Measurements from ENCODE around the gene RMRP.
A peak's percentile ranks its signal among the peaks of the same experiment; 100 is the strongest.

The RMRP gene

DNA sequence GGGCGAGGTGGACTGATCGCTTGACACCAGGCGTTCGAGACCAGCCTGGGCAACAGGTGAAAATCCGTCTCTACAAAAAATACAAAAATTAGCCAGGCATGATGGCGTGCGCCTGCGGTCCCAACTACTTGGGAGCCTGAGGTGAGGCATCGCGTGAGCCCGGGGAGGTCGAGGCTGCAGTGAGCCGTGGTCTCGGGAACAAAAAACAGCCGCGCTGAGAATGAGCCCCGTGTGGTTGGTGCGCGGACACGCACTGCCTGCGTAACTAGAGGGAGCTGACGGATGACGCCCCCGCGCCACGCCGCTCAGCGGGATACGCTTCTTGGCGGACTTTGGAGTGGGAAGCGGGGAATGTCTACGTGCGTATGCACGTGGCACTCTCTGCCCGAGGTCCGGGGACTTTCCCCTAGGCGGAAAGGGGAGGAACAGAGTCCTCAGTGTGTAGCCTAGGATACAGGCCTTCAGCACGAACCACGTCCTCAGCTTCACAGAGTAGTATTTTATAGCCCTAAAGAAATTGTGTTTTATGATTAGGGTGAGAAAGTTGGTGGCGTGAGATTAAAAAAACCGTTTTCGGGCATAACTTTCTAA, at the start of gene RMRP:
Gene RMRP, minus strand, starts transcription at position 474 of the 591 bp plus-strand sequence.
- no peak for FAIRE-seq
- DNase-seq (ENCODE audit: insufficient read length, low spot score): peak; percentile 88

DNA sequence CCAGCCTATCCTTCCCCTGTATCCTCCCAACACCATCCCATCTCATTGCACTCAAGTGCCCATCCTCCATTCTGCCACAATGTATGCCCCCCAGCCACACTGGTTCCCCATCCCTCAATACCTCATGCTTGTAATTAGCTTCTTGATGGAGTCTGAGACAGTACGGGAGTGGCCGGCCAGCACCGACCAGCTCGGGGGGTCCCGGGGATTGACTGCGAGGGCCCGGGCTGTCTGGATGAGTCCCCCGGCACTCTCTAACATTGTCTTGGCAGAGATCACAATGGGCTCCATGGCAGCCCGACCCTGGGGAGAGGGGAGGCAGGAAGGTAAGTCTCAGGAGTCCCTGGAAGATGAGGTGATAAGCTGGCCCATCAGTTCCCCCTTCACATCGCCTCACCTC, 49.1 kb upstream of the RMRP start:
- DNase-seq (ENCODE audit: insufficient read length, low spot score): no peak
- FAIRE-seq: no peak

DNA sequence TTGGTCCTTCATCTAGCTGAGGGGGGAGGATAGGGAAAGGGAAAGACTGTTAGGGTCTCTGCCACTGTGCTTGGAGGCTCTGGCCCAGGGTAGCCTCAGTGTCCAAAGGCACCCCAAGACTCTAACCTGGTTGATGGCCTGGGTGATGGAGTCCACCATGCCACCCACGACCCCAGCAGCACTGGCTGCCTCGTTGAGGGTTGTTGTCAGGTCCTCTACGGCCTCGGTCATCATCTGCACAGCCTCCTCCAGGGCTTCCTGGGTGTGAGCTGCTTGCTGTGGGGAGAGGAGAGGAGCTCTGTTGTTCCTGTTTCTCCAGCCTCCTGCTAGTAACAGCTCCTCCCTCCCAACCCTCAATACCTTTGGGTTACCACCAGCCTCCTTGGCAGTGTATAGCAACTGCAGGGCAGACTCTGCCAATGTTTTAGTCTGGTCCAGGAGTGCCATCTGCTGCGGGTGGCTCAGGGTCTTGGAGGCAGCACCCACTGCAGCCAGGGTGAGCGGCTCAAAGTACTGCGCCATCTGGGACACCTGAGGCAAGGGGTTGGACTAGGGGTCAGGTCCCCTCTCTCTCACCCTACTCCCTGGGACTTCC, 48.1 kb upstream of the RMRP start:
- DNase-seq (ENCODE audit: insufficient read length, low spot score) (no peak), FAIRE-seq (no peak)

DNA sequence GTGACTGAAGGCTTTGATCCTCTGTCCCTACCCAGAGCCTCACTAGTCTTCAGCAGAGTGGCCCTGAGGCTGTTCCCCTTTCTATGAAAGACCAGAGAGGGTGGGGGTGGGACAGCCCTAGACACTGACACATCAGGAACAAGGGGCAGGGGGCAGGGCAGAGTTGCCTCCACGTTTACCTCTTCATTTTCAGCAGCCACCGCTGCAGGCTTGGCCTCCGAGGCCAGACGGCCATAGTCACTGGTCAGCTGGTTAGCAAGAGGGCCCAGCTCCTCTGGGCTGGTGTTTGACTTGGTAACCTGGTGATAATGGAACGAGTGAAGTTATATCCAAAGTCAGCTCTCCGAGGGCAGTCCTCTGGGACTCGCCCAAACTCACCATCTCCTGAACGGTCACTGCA, 47.6 kb upstream of the RMRP start:
- DNase-seq (ENCODE audit: insufficient read length, low spot score) (no peak), FAIRE-seq (no peak)

DNA sequence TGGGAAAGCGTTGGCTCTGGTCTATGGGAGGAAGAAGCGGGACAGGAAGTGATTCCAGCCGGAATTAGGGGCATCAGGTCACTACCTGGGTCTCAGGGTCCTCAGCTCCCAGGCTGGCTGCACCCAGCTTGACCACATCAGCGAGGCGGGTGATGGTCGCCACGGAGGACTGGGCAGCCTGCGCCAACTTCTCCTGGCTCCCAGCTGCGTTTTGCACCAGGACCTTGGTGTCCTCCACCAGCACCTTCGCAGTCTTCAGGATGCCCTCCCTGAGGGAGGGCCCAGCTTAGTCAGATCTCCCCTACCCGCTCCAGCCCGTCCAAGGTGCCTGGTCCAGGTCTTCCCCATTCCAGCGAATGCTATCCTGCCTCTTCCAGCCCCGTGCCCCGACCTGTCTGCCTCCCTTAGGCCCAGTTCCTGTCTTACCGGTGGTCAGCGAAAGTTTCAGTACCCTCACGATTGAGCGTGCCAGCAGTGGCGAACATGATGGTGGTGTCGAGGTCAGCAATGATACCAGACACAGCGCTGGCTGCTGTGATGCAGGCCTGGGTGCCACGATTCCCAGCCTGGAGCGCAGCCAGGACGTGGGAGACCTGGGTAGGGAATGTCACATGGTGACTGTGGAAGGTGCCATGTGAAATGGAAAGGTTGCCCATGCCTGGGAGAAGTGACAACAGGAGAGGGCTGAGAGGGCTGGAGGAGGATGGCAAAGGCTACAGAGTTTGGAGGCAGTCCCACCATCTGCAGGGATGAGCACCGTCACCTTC, 46.3 kb upstream of the RMRP start:
- no peak for DNase-seq (ENCODE audit: insufficient read length, low spot score)
- no peak for FAIRE-seq

DNA sequence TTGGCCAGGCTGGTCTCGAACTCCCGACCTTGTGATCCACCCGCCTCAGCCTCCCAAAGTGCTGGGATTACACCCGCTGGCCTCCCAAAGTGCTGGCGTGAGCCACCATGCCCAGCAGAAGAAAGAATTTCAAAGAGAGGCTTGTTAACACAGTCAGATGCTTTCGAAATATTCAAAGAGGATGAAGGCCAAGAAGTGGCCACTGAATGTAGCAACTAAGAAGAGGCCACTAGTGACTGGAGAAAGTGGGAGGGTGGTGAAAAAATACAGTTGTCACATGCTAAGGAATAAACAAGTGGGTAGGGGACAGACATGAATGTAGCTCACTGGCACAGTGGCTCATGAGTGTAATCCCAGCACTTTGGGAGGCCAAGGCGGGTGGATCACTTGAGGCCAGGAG, 44.9 kb upstream of the RMRP start:
- FAIRE-seq (no peak), DNase-seq (ENCODE audit: insufficient read length, low spot score) (no peak)

DNA sequence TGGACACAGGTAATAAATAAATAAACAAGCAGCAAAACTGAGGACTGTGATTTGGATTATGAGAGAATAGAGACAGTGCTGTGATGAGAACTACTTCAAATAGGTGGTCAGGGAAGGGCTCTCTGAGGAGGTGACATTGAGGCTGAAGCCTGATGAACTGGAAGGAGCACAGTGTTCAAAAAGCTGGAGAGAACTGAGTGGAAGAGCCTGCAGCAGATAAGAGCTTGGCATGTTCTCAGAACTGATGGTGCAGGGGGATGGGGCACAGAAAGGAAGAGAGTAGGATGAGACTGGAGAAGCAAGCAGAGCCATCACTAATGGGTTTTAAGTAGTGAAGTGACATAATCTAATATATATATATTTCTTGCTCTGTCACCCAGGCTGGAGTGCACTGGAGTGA, 43.1 kb upstream of the RMRP start:
- FAIRE-seq (no peak), DNase-seq (ENCODE audit: insufficient read length, low spot score) (no peak)

DNA sequence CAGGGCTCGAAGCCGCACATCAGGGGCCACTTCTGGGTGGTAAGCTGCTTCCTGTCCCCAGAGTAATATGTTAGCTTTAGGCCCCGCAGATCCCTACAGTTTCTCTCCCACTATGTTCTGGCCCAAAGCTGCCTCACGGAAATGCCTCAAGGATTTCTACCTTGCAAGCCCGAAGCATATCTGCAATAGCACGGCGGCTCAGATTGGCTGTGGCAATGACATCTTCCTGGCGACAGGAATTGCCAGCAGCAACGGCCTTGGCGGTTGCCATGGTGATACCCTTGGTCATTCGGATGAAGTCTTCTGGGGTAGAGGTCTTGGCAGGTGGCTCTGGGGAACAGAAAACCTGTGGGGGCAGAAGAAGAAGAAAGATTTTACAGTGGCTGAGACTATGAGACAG, 42.2 kb upstream of the RMRP start:
- no peak for FAIRE-seq
- DNase-seq (ENCODE audit: insufficient read length, low spot score): no peak

DNA sequence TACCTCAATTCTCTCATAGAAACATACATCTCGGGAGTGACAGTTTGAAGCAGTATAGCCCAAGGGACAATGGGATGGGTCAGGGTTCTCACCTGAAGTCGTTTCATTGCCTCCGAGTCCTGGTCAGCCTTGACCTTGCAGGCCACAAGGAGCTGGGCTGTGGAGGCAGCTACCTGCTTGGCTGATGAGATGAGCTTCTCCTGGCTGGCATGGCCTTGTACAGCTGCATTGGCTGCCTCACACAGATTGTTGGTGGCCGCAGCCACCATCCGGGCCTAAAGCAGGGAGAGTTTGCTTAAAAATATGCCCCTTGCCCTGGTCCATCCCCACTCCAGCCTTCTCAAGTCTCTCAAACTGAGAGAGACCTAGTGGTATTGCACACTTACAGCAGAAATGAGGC, 40.4 kb upstream of the RMRP start:
- DNase-seq (ENCODE audit: insufficient read length, low spot score) (no peak), FAIRE-seq (no peak)

DNA sequence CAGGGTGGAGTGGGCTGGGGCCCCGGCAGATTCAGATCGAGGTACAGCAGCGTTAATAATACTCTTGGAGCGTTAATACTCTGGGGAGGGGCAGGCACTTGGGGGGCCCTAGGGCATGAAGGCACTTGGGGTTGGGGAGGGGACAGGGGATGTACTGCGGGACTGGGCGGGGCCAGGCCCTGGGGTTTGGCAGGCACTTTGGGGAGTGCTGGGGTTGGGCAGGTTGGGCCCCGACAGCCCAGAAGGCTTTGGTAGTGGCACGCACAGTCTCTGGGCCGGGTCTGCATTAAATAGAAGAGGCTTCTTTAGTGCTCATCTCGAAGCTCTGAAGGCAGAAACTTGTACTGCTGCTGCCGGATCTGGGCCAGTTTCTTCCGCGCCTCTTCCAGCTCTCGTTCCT, 39.7 kb upstream of the RMRP start:
- FAIRE-seq: no peak
- DNase-seq (ENCODE audit: insufficient read length, low spot score): no peak

DNA sequence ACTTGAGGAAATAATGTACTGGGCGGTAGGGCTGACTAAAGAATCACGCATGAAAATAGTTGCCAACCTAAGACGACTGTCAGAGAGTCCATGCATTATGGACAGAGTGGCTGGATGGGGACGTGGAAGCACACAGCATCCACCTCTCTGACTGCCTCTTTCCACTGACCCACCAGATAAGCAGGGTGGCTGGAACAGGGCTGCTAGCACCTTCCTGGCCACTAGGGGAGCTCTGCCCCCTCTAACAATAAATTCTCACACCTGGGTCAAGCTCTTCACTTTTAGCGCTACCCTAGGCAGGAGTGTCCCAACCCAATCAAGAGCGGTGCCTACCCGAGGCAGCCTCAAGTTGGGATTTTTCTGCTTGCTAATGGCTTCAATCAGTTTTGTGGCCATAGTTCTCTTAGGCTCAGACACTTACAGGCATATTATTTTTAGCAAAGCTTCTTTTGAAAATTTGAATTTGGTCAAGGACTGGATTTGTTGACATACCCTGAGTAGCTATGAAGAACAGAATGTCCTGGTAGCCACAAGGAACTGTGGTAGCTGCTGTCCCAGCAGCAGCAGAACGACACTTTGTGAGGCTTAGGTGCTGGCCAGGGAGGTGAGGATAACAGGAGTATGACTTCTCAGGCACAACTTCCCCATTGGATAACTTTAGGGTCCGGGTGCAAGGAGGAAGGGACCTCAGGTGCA, 38.8 kb upstream of the RMRP start:
- FAIRE-seq: peak; percentile 9
- DNase-seq (ENCODE audit: insufficient read length, low spot score): peak; percentile 45

DNA sequence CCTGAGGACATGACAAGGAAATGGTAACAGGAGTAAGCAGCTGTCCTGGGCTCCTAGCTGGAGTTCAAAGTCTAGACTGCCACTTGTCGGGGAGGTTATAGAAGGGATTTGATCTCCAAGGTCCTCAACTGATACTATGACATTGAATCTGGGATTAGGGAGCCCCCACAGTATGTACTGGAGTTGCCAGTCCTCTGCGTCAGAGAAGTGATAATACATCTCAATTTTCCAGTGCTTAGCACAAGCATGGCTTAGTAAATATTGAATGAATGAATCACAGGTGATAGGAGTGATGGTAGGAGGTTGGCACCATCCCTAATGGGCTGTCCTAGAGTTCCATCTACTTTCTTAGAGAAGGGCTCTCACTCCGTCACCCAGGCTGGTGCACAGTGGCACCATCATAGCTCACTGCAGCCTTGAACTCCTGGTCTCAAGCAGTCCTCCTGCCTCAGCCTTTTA, 38.2 kb upstream of the RMRP start:
- FAIRE-seq: no peak
- DNase-seq (ENCODE audit: insufficient read length, low spot score): no peak

DNA sequence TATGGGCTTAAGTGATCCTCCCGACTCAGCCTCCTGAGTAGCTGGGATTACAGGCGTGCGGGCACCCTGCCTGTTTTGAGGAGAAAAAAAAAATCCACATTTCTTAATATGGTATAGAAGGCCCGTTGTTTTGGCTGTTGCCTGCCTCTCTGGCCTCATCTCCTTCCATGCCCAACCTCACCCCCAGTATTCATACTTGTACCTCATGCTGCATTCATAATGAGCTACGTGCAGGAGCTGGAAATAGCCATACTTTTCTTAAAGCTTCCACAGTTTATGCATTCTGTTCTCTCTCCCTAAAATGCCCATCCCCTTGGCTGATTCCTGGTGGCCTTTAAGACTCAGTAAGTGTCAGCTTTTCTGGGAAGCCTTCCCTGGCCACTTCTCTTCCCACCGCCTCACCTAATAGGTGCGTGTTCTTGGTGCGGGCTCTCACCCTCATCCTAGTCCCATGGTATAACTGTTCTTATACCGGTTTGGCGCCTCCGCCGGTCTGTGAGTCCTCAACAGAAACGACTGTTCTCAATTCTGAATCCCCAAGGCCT, 34.0 kb upstream of the RMRP start:
- DNase-seq (ENCODE audit: insufficient read length, low spot score): no peak
- FAIRE-seq: no peak

DNA sequence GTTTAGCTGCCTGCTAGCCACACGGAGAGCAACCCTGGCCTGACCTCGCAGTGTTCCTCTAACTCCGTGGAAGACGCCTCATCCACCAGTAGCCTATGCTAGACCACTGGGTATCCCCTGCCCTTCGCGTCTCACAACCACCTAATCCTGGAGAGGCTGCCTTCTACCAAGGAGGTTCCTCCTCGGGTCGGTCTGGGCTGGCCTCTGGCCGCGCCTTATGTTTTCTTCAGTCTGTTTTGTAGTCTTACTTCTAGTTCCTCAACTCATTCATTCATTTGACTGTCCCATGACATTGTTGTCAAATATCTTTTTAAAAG, 33.5 kb upstream of the RMRP start:
- FAIRE-seq (no peak), DNase-seq (ENCODE audit: insufficient read length, low spot score) (no peak)

DNA sequence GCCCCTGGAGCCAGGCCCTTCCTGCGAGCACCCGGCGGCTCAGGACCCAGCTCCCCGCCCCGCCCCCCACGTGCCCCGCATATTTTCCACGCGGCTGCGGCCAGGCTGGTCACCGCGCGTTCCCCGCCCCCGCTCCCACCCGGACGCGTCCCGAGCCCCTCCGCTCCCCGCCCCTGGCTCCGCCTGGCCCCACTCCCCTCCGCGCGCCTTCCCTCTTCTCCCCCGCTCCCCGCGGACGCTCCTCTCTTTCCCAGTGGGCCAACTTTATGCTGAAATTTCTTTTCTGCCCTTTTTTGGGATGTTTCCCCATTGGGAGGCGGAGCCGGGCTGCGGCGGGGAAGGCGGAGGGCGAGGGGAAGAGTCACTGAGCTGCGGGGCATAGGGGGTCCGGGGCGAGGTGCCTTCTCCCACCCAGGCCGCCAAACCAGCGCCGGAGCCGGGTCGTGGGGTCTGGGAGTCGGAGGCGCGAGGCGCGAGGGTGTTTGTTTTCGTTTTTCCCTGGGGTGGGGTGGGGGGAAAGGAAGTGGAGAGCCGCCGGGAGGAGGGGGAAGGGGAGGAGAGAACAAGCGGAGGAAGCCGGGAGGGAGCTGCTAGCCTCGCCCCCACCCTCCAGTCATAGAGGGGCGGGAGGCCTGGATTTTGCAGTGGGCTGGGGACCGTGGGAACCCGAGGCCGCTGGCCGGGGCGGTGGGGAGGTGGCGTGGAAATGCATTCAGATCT, 33.0 kb upstream of the RMRP start:
- FAIRE-seq (no peak), DNase-seq (ENCODE audit: insufficient read length, low spot score) (peak; percentile 53)

DNA sequence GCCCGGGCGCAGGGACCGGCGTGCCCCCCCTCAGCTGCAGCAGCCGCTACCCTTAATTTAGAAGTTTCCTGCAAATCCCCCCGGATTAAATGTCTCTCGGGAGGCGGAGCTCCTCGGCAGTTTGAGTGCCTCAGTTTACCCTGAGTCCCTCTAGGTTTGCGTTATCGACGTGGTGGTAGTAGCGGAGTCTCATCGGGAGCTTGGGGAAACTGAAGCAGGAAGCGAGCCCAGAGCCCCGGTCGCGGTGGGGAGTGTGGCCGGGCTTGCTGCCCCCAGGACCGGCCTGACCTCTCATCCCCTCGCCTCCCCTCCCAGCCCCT, 32.4 kb upstream of the RMRP start:
- DNase-seq (ENCODE audit: insufficient read length, low spot score) (no peak), FAIRE-seq (no peak)

DNA sequence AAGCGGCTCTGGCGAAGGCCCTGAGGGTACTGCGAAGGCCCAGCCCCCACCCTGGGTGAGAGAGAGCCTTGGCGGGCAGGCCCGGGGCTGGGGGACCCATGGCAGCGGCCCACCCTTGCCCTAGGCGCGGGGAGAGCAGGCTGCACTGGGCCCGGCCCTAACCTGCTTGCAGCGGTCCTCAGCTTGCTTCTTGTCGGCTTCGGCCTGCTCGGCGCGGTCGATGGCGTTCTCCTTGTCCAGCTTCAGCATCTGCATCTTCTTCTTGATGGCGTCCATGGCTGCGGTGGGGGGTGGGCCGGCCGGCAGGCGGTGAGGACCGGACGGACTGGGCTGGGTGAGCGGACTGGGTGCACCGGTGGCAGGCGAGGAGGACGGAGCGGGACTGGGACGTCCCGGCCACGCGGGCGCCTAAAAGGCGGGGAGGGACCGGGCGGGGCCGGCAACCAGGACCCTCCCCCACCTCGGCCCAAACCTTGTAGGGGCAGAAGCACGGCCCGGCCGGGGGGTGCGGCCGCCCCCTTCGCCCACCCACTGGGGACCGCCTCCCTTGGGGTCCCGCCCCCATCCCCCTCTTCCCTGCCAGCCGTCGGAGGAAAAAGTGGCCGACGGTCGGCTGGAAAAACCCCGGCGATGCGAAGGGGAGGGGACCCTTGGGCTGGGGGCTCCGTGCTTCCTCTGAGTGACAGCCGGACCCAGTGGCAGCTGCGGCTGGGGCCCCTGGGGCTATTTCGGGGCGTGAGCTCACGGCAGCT, 31.9 kb upstream of the RMRP start, which contains the start of gene TPM2:
Gene TPM2, minus strand, starts transcription at position 384 of the 752 bp plus-strand sequence. Its CDS starts 108 bp downstream, at position 276.
- FAIRE-seq (no peak), DNase-seq (ENCODE audit: insufficient read length, low spot score) (peak; percentile 45)

DNA sequence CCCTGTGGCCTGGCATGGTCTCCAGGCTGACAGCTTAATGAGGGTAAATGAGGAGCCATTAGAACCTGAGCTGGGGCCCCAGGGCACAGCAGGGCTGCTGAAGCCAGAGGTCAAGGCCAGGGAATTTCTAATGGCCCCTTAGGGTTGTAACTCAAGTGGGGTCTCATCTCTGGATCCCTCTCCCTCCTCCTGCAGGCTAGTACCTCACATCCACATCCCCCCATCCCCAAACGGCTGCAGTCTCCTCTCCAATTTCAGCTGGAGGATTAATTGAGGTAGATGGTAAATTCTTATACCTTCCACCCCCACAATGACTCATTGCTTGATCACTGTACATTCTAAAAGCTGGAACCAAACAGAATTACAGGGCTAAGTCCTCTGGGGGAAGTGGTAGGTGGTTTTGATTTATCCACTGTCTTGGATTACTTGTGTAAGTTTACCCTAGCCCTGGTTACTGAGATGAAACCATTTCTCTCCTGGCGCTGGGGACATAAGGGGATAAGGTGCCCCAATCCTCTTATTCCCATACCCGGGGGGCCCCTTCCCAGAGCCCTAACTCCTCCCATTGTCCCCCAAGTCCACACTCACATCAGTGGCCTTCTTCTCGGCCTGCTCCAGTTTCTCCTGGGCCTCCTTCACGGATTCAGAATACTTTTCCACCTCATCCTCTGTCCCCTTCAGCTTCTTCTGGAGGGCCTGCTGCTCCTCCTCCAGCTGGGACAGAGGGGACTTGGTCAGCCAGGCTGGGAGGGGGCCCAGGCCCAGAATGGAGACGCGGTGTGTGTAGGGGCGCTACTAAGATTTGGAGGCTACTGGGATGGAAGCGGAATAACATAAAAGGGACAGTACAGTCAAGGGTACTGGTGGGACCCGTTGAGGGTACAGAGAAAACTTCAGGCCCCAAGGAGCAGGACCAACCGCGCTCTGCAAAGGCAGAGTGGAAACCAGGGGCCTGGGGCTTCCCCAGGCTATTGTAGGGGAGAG, 31.0 kb upstream of the RMRP start:
- DNase-seq (ENCODE audit: insufficient read length, low spot score): peak; percentile 54
- no peak for FAIRE-seq

DNA sequence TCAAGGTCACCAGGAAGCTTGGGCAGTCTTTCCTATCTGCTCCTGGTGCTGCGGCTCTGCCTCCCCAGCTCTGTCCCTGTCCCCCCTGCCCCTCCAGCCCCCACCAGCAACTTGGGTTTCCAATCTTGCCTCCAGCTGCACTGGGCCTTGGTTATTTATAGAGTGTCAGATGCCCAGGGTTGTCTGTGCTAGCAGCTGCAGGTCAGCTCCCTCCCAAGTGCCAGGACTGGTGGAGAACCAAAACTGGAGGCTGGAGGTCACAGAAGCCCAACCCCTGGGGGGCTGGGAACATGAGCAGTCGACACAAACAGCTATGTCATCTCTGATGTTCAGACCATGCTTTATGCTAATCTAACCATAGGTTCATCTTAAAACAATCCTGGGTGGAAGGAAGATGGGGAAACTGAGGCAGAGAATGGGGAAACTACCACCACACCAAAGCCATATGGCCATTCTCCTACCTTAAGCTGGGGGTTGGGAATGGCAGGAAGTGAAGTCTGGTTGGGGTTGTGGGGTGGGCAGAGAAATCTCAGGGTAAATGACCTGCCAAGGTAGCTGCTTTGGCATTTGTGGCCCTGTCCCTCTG, 30.2 kb upstream of the RMRP start:
- FAIRE-seq (no peak), DNase-seq (ENCODE audit: insufficient read length, low spot score) (no peak)
